ENCODE data around the gene TRIP4.
"Not testable (repeated sequence)": the region's sequence is repeated elsewhere in the genome, so short reads cannot be mapped to it uniquely, and the experiment has no call there.

The TRIP4 gene

DNA sequence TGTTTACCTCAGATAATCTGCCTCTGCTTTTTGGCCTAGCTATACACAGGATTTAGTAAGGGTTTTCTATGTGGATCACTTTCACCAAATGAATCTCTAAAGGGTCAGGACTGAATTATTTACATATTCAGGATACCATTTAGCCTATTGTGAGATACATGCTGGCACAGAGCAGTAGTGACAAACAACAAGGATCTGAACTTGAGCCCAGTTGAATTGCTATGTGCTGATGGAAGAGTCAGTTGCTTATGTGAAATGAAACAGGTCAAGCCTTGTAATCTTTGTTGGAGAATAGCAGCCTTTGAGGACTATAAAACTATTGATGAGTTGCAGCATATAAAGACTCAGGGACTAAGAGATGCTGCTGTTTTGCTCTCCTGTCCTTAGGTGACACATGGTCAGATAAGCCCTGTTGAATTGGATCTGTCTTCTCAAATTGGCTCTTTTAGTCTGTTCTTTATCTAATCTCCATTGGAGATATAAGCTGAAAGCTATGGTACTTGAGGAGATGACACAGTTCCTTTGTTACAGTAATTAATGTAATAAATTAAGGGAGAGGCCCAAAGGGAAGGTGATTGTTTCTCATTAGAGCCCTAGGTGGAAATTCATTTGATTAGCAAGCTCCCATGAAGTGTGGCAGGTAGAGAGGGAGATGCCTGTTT, 103.1 kb downstream of the TRIP4 start:
- DNase-seq (ENCODE audit: low read depth in 2 of 2), result no peak

DNA sequence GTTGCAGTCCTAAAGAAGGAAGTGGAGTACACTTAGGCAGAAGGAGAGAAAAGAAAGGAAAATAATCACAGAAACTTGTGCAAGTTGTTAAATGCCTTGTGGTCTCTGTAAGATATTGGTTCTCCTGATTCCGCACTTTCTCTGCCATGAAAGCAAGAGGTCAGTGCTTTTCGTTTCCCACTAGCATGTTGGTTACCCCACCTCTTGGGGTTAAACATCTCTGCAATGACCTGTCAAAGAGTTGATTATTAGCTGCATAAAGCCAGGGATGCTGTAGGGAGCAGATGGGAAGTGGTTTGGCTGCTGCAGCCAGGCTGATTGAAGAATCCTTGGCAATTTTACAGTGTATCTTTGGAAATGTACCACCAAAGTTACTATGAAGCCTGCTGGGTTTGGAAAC, 106.0 kb downstream of the TRIP4 start:
- DNase-seq (ENCODE audit: low read depth in 2 of 2), result no peak

DNA sequence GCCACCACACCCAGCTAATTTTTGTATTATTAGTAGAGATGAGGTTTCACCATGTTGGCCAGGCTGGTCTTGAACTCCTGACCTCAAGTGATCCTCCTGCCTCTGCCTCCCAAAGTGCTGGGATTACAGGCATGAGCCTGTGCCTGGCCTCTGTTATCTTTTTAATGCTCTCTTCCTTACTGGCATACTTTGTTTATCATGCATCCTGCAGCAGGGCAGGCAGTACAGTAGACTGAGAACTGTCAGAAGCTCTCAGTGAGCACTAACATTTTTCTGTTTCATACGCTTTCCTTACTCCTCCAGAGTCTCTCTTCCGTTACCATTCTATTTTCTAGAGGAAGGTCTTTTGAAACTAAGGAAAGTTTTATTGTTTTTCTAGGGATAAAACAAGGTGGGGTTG, 108.3 kb downstream of the TRIP4 start:
- DNase-seq (ENCODE audit: low read depth in 2 of 2), result not testable (repeated sequence)

DNA sequence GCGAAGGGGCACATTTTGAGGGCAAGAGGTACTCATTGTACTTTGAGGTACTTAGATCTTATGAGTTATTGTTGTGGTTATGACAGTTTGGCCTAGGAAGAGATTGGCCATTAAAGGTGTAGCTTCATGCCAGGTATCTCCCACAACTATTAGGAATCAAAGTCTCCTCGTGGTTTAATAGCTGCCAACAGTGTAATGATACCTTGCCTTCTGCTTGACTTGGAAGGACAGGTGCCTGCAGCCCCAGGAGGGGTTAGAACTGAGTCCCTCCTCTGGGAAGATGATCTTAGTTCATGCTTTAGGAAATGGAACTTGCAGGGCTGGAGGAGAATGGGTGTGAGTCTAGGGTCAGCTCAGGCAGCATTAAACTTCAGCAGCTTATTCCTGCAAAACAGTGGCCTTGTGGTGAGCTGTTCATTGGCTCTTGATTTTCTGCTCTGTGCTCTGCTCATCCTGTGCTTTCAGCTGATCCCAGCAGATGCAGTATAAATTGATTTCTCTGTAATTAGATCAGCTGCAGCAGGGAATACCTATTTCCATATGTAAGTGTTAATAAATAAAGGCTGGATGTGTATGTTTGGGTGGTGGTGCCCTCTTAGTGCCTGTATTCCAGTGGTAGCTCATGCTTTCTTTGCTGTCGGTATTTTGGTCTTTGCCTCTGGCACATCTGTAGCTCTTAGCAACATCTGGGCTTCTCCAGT, 113.2 kb downstream of the TRIP4 start:
- DNase-seq (ENCODE audit: low read depth in 2 of 2), result no peak

DNA sequence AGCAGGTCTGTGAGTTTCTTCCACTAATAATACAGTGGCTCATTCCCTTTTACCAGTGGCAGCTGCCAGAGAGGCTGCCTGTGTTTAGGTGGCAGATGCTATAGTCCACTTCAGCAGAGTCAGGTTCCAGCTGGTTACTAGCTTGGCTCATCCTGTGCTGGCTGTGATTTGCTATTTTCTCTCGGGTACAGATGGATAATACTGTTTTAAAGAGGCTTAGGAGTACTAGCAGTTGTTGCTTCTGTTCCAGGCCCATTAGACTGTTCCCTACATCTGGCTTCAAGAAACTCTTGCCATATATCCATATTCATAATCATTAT, 113.7 kb downstream of the TRIP4 start:
- DNase-seq (ENCODE audit: low read depth in 2 of 2), result no peak

DNA sequence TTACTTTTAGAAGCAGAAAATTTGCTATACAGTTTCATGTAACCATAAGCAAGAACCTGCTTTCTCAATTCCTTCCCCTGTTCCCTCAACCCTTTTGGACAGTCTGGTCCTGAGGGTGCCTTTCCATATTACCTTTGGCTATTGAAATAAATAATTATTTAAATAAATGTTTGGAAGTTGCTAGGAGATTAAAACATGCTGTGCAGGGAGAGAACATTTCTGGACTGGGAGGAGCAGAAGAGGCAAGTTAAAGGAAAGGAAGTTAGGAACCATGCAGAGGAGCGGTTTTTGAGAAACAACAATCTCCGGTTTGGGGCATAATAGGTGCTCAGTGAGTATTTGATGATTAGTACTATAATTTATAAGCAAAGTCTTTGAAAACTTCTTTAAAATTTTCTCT, 114.5 kb downstream of the TRIP4 start:
- DNase-seq (ENCODE audit: low read depth in 2 of 2), result no peak

DNA sequence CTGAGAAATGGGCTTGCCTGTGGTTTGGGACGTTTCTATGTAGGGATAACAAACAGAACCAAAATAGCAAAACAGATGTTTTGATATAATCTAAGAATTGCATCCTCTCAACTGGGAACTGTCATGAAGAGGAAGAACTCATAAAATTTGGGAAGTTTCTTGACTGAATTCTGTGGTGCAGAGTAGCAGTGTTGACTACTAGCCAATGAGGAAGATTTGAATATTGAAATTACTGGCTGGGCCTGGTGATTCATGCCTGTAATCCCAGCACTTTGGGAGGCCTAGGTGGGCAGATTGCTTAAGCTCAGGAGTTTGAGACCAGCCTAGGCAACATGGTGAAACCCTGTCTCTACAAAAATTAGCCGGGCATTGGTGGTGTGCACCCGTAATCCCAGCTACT, 114.9 kb downstream of the TRIP4 start:
- DNase-seq (ENCODE audit: low read depth in 2 of 2), result no peak

DNA sequence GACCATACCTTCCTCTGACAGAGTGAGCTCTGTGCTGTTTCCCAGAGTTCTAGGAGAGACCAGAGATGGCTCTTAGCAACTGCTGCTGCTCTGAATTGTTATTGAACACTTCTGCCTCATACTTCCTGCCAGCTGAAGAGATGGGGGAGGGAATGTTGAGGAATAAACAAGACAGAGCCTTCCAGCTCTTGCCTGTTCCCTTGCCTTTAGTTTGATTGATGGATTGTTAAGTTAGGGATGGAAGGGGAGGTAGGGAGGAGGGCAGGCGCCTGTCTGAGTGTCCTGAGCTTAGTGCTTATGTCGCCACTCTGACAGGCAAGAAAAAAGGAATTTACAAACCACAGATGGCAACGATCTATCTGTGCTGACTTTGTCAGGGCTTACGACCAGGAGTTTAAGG, 115.6 kb downstream of the TRIP4 start:
- peak; percentile 6 to 29 for DNase-seq (ENCODE audit: low read depth in 2 of 2)

DNA sequence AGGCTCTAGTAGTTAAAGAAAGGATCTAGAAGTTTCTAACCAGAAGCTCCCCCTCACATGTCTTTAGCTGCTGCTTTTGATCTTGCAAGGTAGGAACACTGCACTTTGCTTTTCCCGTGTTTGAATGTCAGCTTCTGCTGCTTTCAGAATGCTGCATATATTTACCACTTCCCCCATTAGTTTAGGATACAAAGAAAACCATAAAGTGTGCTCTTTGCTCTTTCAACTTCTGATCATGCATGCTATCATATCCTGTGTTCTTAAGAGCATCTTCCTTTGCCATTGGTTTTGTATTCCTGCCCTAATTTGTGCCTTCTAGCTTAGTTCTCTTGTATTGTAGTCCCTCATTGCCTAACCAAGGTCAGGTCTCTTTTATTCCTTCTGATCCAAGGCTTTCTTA, 116.0 kb downstream of the TRIP4 start:
- no peak for DNase-seq (ENCODE audit: low read depth in 2 of 2)

Measured in fibroblast of skin of left quadriceps (primary cell).